Dedifferentiated amniotic fluid mesenchymal stem cell (primary cell): ENCODE measurements around the gene VAV2.

Experiments used
- DNase-seq: peaks from one replicate; pipeline ENCODE4 v3.0.0-alpha.2; 2016; ENCODE audit errors: extremely low spot score

Gene VAV2, protein sequence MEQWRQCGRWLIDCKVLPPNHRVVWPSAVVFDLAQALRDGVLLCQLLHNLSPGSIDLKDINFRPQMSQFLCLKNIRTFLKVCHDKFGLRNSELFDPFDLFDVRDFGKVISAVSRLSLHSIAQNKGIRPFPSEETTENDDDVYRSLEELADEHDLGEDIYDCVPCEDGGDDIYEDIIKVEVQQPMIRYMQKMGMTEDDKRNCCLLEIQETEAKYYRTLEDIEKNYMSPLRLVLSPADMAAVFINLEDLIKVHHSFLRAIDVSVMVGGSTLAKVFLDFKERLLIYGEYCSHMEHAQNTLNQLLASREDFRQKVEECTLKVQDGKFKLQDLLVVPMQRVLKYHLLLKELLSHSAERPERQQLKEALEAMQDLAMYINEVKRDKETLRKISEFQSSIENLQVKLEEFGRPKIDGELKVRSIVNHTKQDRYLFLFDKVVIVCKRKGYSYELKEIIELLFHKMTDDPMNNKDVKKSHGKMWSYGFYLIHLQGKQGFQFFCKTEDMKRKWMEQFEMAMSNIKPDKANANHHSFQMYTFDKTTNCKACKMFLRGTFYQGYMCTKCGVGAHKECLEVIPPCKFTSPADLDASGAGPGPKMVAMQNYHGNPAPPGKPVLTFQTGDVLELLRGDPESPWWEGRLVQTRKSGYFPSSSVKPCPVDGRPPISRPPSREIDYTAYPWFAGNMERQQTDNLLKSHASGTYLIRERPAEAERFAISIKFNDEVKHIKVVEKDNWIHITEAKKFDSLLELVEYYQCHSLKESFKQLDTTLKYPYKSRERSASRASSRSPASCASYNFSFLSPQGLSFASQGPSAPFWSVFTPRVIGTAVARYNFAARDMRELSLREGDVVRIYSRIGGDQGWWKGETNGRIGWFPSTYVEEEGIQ

DNA sequence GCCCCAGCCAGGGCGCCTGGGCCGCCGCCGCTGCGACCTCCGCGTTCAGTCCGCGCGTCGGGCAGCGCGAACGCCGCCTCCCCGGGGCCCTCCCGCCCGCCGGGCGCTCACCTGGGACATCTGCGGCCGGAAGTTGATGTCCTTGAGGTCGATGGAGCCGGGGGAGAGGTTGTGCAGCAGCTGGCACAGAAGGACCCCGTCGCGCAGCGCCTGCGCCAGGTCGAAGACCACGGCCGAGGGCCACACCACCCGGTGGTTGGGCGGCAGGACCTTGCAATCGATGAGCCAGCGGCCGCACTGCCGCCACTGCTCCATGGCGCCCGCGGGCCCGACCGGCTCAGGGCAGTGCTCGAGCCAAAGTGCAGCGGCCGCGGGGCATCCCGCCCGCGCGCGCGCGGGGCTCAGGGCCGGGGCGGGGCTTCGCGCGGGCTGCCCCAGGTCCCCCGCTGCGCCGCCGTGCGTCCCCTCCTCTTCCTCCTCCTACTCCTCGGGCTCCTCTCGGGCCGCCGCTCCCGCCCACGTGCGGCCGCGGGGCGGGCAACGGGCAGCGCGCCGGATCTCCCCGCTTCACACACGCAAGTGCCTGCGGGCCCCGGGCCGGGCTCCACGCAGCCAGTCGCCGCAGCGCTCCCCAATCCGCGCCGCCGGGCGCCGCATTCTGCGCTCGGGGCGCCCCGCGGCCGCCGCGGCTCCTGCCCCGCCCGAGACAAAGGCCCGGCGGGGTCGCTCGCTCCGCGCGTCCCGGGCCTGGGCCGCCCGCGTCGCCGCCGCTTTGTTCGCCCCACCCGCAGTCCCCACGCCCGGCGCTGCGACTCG is at the start of gene VAV2:
Gene VAV2 (minus strand): TSS at position 361 of the 816 bp plus-strand sequence. CDS start 46 bp downstream, at position 315.
- DNase-seq = peak; percentile 18

DNA sequence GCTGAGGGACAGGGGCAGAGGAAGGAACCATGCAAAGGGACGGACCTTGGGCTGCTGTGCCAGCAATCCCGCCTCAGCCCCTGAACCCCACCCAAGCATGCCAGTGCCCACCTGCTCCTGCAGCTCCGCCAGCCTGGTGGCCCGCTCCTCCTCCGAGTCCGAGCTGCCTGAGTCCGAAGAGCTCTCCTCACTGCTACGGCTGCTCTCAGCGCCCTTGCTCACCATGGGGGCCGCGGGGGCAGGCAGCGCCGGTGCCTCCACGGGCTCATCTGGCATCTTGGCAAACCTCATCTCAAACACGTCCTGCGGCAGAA is 49.5 kb upstream of the VAV2 start:
- DNase-seq = no peak

DNA sequence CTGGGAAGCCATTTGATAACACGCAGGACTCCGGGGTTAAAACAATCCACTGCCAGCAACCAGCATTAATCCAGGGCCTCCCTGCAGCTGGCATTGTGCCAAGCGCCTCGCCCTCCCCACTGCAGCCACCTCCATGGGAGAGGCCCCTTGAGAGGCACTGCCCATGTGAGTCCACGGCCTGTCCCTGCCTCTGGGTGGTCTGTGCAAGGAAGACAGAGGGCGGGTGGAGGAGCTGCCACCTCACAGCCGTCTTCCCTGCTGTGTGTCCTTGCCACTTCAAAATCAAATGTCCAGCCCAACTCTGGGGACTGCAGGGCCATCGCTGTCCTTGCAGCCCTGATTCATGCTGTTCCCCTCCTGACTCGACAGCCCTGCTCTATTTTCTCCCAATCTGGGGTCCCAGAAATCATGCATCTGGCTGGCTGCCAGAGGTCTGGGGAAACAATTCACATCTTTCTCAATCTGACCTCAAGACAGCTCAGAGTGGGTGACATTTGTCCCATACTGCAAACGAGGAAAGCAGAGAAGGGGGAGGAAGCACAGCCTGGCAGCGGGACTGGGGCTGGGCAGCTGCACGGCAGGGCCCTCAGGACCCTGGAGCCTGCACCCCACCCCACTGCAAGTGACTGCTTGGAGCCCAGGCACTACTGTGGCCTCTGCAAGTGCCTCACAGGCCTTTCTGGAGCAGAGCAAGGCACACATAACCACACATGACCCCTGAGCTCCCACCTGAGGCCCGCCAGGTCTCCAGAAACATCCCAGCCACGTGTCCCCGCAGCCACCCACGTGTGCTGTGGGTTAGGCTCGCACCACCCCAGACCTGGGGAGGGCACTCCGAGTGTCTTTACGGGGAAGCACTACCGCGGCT is 48.9 kb upstream of the VAV2 start:
- no peak for DNase-seq

DNA sequence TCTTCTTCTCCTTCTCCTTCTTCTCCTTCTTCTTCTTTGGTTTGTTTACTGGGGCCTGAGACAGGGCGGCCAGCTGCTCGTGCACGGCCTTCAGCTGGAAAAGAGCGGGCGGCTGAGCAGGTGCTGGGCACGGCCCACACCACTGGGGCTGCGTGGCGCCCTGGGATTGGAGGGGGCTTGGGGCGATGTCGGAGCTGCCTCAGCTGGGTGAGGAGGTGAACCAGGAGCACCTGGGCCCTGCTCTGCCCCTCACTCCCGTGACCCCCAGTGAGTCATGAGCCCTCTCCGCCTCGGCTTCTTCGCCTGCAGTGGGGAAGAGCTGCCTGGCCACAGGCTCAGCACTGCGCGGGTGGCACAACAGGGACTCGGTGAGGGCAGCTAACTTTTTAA is 48.0 kb upstream of the VAV2 start:
- DNase-seq = no peak

DNA sequence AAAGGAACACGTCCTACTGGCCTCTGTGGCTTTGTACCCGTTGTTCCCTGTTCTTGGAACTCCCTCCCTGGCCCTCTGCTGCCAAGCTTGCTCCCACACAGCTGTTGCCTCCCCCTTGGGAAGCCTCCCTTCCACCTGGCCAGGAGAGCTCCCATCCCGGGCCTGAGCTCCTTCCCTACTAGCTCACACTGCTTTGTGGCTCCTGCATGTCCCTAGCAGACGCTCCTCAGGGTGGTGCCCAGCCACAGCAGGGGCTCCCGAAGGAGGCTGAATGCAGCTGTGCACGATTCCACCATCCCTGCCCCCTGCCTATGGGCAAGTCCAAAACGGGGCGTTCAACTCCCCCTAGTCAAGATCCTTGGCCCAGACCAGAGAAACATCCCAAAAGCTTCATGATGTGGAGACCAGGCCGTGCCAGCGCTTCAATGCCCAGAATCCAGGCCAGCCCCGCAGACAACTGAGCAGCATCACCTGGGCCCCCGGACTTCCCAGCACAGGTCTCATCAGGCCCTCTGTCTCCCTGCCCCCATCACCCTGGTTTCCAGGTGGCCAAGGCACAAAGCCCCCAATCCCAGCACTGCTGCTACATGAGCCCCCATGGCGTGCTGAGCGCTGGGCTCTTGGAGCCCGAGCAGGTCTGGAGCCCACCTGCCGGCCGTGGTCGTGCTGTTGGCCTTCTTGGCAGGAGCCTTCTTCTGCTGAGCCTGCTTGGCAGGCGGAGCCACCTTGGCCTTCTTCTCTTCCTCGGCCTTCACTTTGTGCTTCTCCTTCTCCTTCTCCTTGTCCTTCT is 47.5 kb upstream of the VAV2 start:
- DNase-seq = no peak

DNA sequence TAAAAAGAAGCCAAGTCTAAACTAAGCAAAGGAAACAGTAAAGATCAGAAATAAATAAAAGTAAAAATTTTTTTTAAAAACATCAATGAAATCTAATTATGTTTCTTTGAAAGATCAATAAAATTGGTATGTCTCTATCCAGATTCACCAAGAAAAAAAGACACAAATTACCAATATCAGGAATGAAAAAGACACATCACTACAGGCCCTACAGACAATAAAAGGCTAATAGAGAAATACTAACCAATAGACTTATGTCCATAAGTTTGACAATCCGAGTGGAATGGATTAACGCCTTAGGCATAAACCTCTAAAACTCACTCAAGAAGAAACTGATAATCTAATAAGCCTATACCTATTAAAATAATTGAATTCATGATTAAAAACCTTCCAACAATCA is 45.5 kb upstream of the VAV2 start:
- no peak for DNase-seq

DNA sequence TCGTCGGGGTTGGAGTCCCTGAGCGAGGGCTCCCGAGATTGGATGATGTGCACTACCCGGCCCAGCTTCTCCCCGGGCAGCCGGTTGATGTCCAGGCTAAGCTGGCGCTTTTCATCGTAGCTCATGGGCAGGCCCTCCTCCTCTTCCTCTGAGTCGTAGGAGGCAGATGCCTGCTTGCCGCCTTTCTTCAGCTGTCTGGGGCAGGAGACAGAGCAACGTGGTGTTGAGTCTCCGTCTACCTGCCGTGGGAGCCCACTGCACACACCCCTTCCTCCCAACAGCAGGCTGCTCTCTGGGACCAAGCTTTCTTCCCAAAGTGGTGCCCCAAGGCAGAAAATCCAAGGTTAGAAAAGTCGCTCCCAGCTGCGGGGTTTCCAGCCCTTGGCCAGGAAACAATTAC is 44.0 kb upstream of the VAV2 start:
- no peak for DNase-seq

DNA sequence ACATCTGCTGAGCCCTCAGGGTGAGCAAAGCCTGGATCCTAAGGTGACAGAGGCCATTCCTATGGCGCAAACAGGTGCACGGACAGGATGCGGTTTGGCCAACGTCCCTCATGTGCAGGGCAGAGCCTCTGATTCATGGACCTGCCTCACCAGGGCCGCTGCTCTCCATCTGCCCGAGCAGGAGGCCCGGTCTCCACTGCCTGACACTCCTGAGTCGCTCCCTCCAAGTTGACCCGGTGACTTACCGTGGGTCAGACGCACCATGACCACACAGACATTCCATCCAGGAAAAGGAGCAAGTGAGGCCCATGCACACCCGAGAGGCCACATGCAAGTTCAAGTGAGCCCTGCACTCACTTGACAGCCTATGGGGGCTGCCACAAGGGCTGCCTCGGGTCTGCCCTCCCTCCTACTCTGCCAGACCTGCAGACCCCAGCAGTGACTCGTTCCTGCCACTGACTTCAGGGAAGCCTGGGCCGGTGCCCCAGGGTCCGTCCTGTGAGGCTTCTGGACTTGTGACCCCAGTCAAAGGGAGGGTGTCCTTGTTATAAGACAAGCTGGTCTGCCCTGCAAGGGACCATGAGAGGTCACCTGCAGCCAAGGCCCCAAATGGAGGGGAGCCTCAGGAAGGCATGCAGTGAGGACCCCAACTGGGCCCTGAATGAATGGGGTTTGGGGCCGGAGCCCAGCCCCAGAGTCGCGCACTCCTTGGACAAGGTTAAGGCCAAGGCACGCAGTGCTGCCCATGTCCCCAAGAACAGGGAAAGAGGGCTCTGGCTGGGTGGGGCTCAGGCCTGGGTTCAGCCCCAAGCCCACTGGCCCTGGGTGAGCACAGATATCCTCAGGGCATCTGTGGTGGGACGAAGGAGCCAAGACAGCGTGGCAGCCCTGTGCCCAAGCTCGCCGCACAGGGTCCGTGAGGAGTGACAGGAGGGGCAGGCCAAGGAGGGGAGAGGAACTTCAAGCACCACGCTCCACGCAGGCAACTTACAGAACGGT is 43.2 kb upstream of the VAV2 start:
- no peak for DNase-seq

DNA sequence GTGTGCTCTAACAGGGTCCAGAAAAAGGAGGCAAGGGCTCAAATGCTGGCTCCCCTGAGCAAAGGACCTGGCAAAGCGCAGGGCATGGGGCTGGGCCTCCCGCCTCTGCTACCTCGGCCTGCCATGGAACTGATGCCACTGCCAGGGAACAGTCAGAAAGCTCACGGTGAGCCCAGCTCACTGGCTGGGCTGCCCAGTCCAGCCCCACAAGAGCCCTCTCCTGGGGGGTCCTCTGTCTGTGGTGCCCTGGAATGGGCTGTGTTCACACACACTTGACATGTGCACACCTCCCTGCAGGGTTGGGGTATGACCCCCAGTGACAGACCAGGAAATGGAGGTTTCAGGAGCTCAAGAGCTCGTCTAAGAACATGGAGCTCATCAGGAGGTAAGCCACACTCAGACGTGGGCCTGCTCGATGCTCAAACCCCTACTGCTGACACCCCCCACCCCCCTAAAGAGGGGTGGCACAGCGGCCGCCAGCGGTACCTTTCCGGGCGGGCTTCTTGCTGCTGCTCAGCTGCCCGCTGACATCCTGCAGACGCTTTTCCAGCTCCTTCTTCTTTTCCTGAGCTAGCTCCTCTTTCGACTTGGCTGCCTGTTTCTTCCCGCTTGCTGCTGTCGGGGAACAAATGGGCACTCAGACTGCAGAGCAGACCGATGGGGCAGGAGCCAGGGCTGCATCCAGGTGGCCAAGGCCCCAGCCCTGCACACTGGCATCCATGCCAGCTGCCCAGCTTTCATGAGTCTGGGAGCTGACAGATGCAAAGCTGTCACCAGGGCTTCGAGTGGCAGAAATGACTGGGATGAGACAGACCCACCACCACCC is 42.3 kb upstream of the VAV2 start:
- DNase-seq = no peak

DNA sequence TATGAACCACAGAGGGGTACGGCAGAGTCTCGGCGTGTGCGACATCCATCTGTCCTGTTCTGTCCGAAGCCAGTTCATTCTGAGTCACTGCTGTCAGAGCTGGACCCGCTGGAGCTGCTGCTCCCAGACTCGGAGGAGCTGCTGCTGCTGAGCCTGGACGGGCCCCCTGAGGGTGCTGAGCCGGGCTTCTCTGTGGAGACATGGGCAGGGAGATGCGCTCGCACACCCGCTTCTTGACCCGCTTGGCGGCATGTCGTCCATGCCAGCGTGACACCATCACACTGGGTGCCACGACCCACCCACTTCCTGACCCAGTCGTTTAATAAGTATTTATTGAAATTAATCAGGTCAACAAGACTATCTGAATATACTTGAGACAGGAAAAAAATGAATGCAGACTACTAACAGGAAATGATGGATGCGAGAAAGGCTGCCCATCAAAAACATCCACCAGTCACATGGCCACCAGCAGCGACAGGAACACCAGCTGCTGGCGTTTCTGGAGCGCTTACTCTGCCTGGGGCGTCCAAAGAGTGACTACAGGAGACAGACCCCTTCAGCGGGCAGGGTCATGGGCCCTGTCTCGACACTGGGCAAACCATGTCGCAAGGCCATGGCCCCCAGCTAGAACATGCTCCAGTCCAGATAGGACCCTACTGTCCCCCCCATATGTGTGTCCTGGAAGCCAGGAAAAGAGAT is 41.5 kb upstream of the VAV2 start:
- DNase-seq = no peak

DNA sequence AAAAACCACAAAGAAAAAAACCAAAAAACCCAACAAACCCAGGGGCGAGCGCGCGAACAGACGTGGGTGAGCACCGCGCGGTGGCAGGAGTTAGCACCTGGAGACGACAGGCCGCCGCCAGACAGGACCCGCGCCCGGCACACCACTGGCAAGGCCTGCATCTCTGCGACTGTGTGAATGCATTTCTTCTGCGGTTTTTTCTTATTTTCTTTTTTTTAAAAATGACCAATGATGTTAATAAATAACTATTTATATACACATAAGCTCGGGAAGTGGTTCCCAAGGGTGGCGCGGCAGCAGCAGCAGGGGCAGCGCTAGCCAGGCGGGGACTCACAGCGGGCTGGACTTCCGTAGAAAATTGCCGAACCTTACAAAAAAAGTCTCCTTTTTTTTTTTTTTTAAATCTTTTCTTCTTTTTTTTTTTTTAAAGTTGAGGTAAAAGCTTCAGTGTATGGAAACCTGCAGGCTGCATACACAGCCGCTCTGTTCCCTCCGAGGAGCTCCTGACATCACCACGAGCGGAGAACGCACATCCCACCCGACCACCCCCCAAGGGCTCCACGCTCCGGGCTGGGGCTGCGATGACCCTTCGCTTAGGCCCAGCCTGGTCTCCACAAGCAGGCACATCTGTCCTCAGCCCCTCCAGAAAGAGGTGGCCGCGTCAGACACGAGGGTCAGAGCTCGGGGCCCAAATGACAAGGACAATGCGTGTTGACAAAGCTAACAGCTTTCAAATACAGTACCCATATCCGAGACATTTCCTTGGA is 40.5 kb upstream of the VAV2 start:
- no peak for DNase-seq

DNA sequence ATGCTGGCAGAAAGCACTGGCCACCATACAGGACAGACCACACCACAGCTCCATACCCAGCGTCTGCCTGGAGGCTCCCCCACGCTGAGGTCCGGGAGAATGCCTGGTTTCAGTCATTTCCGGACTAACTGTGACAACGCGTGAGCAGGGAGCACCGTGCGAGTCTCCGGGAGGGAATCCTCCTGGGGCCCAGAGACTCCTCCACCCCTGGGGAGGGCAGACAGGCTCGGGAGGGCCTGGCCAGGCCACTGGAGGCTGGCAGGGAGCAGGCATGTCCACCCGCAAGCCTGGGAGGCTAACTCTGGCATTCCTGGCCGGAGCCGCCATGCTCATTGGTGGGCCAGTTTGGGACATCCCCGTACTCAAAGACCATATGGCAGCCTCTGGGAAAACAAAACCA is 39.7 kb upstream of the VAV2 start:
- no peak for DNase-seq

DNA sequence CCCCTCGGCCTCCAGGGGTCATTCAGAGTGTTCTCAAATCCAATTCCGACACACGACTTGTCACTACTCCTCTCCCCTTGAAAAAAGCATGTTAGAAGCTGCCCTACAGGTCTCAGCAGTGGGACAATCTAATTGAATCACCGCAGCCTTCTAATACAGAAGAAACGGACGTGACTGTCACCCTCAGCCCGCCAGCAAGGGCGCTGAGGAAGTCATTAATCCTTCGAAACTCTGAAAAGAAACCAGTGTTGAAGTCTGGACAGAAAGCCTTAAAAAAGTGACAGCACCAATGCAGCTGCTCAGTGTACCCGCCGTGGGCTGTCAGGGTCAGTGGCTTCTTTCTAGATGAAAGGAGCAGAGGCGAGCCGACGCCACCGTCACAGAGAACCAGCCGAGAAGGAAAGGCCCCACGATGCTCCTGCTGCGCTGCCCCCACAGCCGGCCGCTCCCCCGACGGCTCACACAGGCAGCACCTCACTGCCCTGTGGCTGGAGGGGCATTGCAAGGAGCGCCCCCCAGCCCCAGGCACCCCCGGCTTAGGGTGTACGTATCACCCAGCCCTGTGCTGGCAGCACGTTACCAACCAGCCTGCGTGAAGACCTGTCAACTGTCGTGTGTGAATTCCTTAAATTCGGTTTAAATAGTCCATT is 38.8 kb upstream of the VAV2 start:
- no peak for DNase-seq

DNA sequence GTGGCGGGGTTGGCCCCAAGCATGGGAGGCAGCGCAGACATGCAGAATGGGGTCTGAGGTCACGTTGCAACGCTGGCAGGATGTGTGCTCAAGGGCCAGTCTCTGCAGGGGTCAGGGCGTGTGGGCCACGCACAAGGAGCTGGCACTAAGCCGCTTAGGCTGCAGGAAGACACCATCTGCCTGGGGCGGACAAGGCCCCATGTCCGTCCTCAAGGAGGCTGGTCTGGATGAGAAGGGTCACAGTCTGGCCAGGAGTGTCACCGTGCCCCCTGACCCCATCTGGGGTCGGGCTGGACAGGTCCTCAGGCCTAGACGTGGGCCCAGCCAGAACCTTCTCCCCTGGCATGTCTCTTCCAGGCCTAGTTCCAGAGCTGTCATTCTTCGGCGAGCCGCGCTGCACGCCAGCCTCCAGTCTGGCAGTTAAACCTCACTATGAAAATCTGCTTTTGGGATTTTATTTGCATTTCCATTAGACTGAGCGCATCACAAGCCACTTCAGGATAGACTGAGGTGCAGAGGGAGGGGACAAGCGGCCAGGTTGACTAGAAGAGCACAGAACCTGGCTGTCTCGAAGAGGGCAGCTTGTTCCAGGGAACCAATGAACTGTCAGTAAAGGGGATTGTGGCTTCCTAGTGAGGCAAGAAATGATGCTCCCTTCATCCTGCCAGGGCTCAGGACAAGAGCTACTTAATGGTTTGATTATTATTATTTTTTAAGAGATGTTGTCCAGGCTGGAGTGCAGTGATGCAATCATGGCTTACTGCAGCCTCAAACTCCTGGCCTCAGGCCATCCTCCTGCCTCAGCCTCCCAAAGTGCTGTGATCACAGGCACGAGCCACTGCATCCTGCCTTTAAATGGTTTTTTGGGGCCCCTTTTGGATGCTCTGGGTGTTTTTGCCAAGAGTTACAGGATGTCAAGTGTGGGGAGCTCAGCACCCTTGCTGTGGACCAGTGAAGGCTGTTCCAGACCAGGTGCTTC is 37.4 kb upstream of the VAV2 start:
- no peak for DNase-seq

DNA sequence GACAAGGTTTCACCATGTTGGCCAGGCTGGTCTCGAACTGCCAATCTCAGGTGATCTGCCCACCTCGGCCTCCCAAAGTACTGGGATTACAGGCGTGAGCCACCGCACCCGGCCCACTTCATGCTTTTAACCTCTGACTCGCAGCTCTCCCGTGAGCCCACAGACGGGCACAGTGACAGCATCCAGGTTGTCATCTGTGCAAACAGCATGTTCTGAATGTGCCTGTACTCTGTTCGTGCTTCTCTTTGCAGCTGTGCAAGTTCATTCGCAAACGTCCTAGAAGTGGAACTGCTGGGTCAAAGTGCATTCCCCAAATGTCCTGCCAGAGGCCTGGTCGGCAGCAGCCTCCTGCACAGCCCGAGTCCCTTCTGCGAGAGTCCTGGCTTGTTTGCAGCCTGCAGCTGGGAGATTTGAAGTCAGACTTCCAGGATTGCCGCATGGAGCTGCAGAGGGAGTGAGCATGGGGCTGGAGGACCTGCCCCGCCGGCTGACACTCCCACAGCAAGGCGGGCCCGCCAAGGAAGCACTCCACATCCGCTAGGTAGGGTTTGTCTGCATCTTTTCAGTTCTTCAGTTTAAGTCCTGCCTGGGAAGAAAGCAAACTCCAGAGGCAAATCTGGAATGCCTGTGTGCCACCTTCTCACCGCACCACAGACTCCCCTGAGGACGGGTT is 36.6 kb upstream of the VAV2 start:
- DNase-seq = no peak
